HFF-Myc (cell line): ENCODE results near the gene MRPL22.

Source experiments
- DNase-seq: peaks from one replicate; pipeline ENCODE4 v3.0.0-alpha.2; 2011; ENCODE audit warnings: low read depth; ENCODE audit errors: extremely low read depth
- H3K4me3 ChIP-seq: replicated peaks from 2 replicates; pipeline ENCODE4 v1.5.1; 2011; ENCODE audit warnings: low read depth, mild to moderate bottlenecking, control low read depth, low read length
- CTCF ChIP-seq: IDR thresholded peaks from 2 replicates; pipeline ENCODE4 v1.5.1; 2012; ENCODE audit warnings: mild to moderate bottlenecking, low read depth, low read length, control low read depth; ENCODE audit errors: missing control alignments

Gene MRPL22

GRCh38 chr5:155008669-155009068, 67.8 kb downstream of the MRPL22 start:
- no peak overlapping the region for H3K4me3 ChIP-seq
- no peak for DNase-seq
- no peak for TF ChIP-seq CTCF

- no peak for TF ChIP-seq CTCF
These were observed 70.0 kb downstream of the MRPL22 start for GRCh38 chr5:155010881-155011280.

GRCh38 chr5:155013526-155013925, 72.7 kb downstream of the MRPL22 start, which contains the start of gene KIF4B:
Gene KIF4B (plus strand): TSS chr5:155013755. CDS start chr5:155013860, 105 bp downstream.
- DNase-seq: no peak
- no peak for TF ChIP-seq CTCF
- peak within 1 kb of the TSS; percentile 26; the same call in 1 of the 2 replicates for H3K4me3 ChIP-seq

More at GRCh38 chr5:155010881-155011280, 70.0 kb downstream of the MRPL22 start:
- no peak for DNase-seq
- H3K4me3 ChIP-seq: no peak overlapping the region

GRCh38 chr5:155015239-155015638, 74.4 kb downstream of the MRPL22 start:
- no peak for TF ChIP-seq CTCF
- H3K4me3 ChIP-seq: no peak overlapping the region
- DNase-seq: no peak

- no peak for TF ChIP-seq CTCF
- no peak for DNase-seq
- no peak overlapping the region for H3K4me3 ChIP-seq
These were observed 76.7 kb downstream of the MRPL22 start for GRCh38 chr5:155017610-155018009.
